DOHH2 (cell line): Measurements from ENCODE around the gene SIGLEC9.

Experiments used
- H3F3A ChIP-seq: fragments of 200-600 bp; sonication (generic), shearing (Covaris generic); 2 replicates; pipeline ENCODE4 v1.6.0; 2016; ENCODE audit warnings: antibody characterized with exemption, mild to moderate bottlenecking; ENCODE audit not compliant: control insufficient read depth, insufficient read depth
- H3K27ac ChIP-seq: fragments of 200-600 bp; sonication (generic); 2 replicates; pipeline ENCODE4 v1.5.1; 2014; ENCODE audit warnings: low read depth, mild to moderate bottlenecking, low read length, moderate library complexity
- H3K27me3 ChIP-seq: fragments of 200-600 bp; sonication (generic); 2 replicates; pipeline ENCODE4 v1.6.1; 2014; ENCODE audit warnings: mild to moderate bottlenecking, low read length, mixed read lengths; ENCODE audit not compliant: control insufficient read depth
- H3K36me3 ChIP-seq: fragments of 200-600 bp; sonication (generic); 2 replicates; pipeline ENCODE4 v1.6.1; 2014; ENCODE audit warnings: mild to moderate bottlenecking, low read length, moderate library complexity, mixed read lengths; ENCODE audit not compliant: control insufficient read depth
- H3K4me1 ChIP-seq: fragments of 200-600 bp; sonication (generic); 2 replicates; pipeline ENCODE4 v1.6.1; 2014; ENCODE audit warnings: mild to moderate bottlenecking, low read length, mixed read lengths; ENCODE audit not compliant: control insufficient read depth
- H3K4me2 ChIP-seq: fragments of 200-600 bp; sonication (generic); 2 replicates; pipeline ENCODE4 v1.6.0; 2014; ENCODE audit warnings: mild to moderate bottlenecking, low read length, moderate library complexity
- H3K4me3 ChIP-seq: fragments of 200-600 bp; sonication (generic); 2 replicates; pipeline ENCODE4 v1.5.1; 2014; ENCODE audit warnings: mild to moderate bottlenecking, low read length, mixed read lengths
- H3K79me2 ChIP-seq: fragments of 200-600 bp; sonication (generic); 2 replicates; pipeline ENCODE4 v1.6.1; 2014; ENCODE audit warnings: mild to moderate bottlenecking, low read length, mixed read lengths; ENCODE audit not compliant: control insufficient read depth
- H3K9me2 ChIP-seq: fragments of 200-600 bp; sonication (generic); replicated peaks from 2 replicates; pipeline ENCODE4 v1.6.1; 2014; ENCODE audit warnings: mild to moderate bottlenecking, low read length, mixed read lengths; ENCODE audit not compliant: control insufficient read depth
- H3K9me3 ChIP-seq: fragments of 200-600 bp; sonication (generic); 2 replicates; pipeline ENCODE4 v1.6.1; 2014; ENCODE audit warnings: antibody characterized with exemption, low read length, mixed read lengths; ENCODE audit not compliant: control insufficient read depth, insufficient read depth
- H4K20me1 ChIP-seq: fragments of 200-600 bp; sonication (generic); 2 replicates; pipeline ENCODE4 v1.6.0; 2014; ENCODE audit warnings: low read depth, mild to moderate bottlenecking, antibody characterized with exemption, low read length, moderate library complexity; ENCODE audit not compliant: control insufficient read depth, insufficient read depth
- CTCF ChIP-seq: fragments of 200-600 bp; sonication (generic); IDR thresholded peaks from one replicate; pipeline ENCODE4 v1.5.1; 2014; ENCODE audit warnings: antibody characterized with exemption, mild to moderate bottlenecking, low read depth, low read length; ENCODE audit not compliant: poor library complexity, severe bottlenecking
- EZH2phosphoT487 ChIP-seq: fragments of 200-600 bp; sonication (generic); IDR thresholded peaks from 2 replicates; pipeline ENCODE4 v1.6.1; 2017; ENCODE audit warnings: borderline replicate concordance, mild to moderate bottlenecking, antibody characterized with exemption, low read length, moderate library complexity, mixed read lengths

Gene SIGLEC9

GRCh38 chr19:51137792-51138425, 13.2 kb downstream of the SIGLEC9 start:
- H3K4me3 ChIP-seq, result no peak overlapping the region
- H3K79me2 ChIP-seq, result no peaks in the 10 kb centered on the region
- H3K36me3 ChIP-seq, result no peaks in the 10 kb centered on the region
- no peak overlapping the region for H3K27ac ChIP-seq
- peaks cover 8% of the 10 kb centered on the region; the same call in 1 of the 2 replicates for H3K9me3 ChIP-seq
- no peaks in the 10 kb centered on the region for H4K20me1 ChIP-seq
- no peaks in the 10 kb centered on the region for H3K27me3 ChIP-seq
- no peaks in the 10 kb centered on the region for H3K9me2 ChIP-seq
- H3F3A ChIP-seq, result no peaks in the 10 kb centered on the region
- peaks cover 47% of the 10 kb centered on the region for H3K4me1 ChIP-seq
- H3K4me2 ChIP-seq, result peak overlapping the region; percentile 29
- no peak for TF ChIP-seq EZH2phosphoT487

GRCh38 chr19:51138549-51138979, 13.9 kb downstream of the SIGLEC9 start:
- H3K27me3 ChIP-seq, result no peaks in the 10 kb centered on the region
- no peak overlapping the region for H3K27ac ChIP-seq
- peak overlapping the region; percentile 40; the same call in 1 of the 2 replicates for H3K4me2 ChIP-seq
- H4K20me1 ChIP-seq, result no peaks in the 10 kb centered on the region
- H3K79me2 ChIP-seq, result no peaks in the 10 kb centered on the region
- H3K9me2 ChIP-seq, result no peaks in the 10 kb centered on the region
- no peaks in the 10 kb centered on the region for H3K36me3 ChIP-seq
- H3K4me3 ChIP-seq, result no peak overlapping the region
- H3F3A ChIP-seq, result no peaks in the 10 kb centered on the region
- TF ChIP-seq CTCF (no peak), EZH2phosphoT487 (no peak)
- H3K4me1 ChIP-seq, result peaks cover 47% of the 10 kb centered on the region
- peaks cover 8% of the 10 kb centered on the region; the same call in 1 of the 2 replicates for H3K9me3 ChIP-seq

- Histone ChIP-seq H3K9me3 (peaks cover 8% of the 10 kb centered on the region; the same call in 1 of the 2 replicates), H3K27ac (no peak overlapping the region), H3K27me3 (no peaks in the 10 kb centered on the region), H3K4me3 (no peak overlapping the region), H3F3A (no peaks in the 10 kb centered on the region), H3K4me2 (peak overlapping the region; percentile 40), H3K4me1 (peaks cover 47% of the 10 kb centered on the region), H3K9me2 (no peaks in the 10 kb centered on the region), H4K20me1 (no peaks in the 10 kb centered on the region), H3K36me3 (no peaks in the 10 kb centered on the region), H3K79me2 (no peaks in the 10 kb centered on the region)
- no peak for TF ChIP-seq EZH2phosphoT487
- TF ChIP-seq CTCF, result no peak
Measured at GRCh38 chr19:51139299-51140014, 14.8 kb downstream of the SIGLEC9 start.

GRCh38 chr19:51140441-51140840, 15.7 kb downstream of the SIGLEC9 start:
- H3K27me3 ChIP-seq, result no peaks in the 10 kb centered on the region
- H3K9me2 ChIP-seq, result no peaks in the 10 kb centered on the region
- peaks cover under 1% of the 10 kb centered on the region; the same call in 1 of the 2 replicates for H3K9me3 ChIP-seq
- no peaks in the 10 kb centered on the region for H3K79me2 ChIP-seq
- no peak overlapping the region for H3K27ac ChIP-seq
- no peaks in the 10 kb centered on the region for H3F3A ChIP-seq
- no peaks in the 10 kb centered on the region for H3K36me3 ChIP-seq
- H3K4me3 ChIP-seq, result no peak overlapping the region
- H3K4me1 ChIP-seq, result peaks cover 47% of the 10 kb centered on the region
- no peak for TF ChIP-seq EZH2phosphoT487
- TF ChIP-seq CTCF, result no peak
- H4K20me1 ChIP-seq, result no peaks in the 10 kb centered on the region
- no peak overlapping the region for H3K4me2 ChIP-seq
